SK-N-SH treated with all-trans-retinoic acid at 6 μM for 48 hours (cell line): ENCODE data around the gene ZBTB7B.

ENCODE experiments used
- ATAC-seq: fragments of 200-7000 bp; cut with Tn5 transposase; 3 replicates; pipeline ENCODE4 v1.9.1; 2020; ENCODE audit warnings: mild to moderate bottlenecking, moderate library complexity
- ARNTL ChIP-seq: fragments of 450-650 bp; formaldehyde crosslinking; IDR thresholded peaks from 2 replicates; pipeline ENCODE4 v1.5.0; 2020; ENCODE audit warnings: low read depth, mild to moderate bottlenecking, moderate library complexity, borderline replicate concordance
- CREB5 ChIP-seq: fragments of 250-450 bp; sonication (Bioruptor Pico); IDR thresholded peaks from 2 replicates; pipeline ENCODE4 v1.5.1; 2020; ENCODE audit warnings: low read depth, mild to moderate bottlenecking, moderate library complexity
- CSDC2 ChIP-seq: fragments of 250-450 bp; sonication (Bioruptor Pico); IDR thresholded peaks from 2 replicates; pipeline ENCODE4 v1.5.0; 2020; ENCODE audit warnings: mild to moderate bottlenecking, moderate library complexity
- CSRNP3 ChIP-seq: fragments of 250-450 bp; sonication (Bioruptor Pico); IDR thresholded peaks from 2 replicates; pipeline ENCODE4 v1.5.1; 2021; ENCODE audit warnings: mild to moderate bottlenecking, moderate library complexity
- GLIS3 ChIP-seq: fragments of 250-450 bp; sonication (Bioruptor Pico); IDR thresholded peaks from 2 replicates; pipeline ENCODE4 v1.5.0; 2020; ENCODE audit warnings: mild to moderate bottlenecking, moderate library complexity
- ISL1 ChIP-seq: fragments of 250-450 bp; sonication (Bioruptor Pico); IDR thresholded peaks from 2 replicates; pipeline ENCODE4 v2.1.2; 2022; ENCODE audit warnings: mild to moderate bottlenecking, moderate library complexity
- OSR1 ChIP-seq: fragments of 250-450 bp; sonication (Bioruptor Pico); IDR thresholded peaks from 2 replicates; pipeline ENCODE4 v1.8.0; 2022; ENCODE audit warnings: moderate library complexity, mild to moderate bottlenecking, inconsistent platforms
- PATZ1 ChIP-seq: fragments of 250-450 bp; sonication (Bioruptor Pico); IDR thresholded peaks from 2 replicates; pipeline ENCODE4 v1.8.0; 2020; ENCODE audit warnings: mild to moderate bottlenecking, moderate library complexity, borderline replicate concordance
- POU6F1 ChIP-seq: fragments of 250-450 bp; sonication (Bioruptor Pico); IDR thresholded peaks from 2 replicates; pipeline ENCODE4 v1.8.0; 2021; ENCODE audit warnings: low read depth, mild to moderate bottlenecking, moderate library complexity, borderline replicate concordance
- PPARA ChIP-seq: fragments of 250-450 bp; sonication (Bioruptor Pico); IDR thresholded peaks from 2 replicates; pipeline ENCODE4 v1.5.0; 2020; ENCODE audit warnings: mild to moderate bottlenecking, borderline replicate concordance
- RARB ChIP-seq: fragments of 250-450 bp; sonication (Bioruptor Pico); IDR thresholded peaks from 2 replicates; pipeline ENCODE4 v1.8.0; 2021; ENCODE audit warnings: mild to moderate bottlenecking, moderate library complexity
- SNAI2 ChIP-seq: fragments of 250-450 bp; sonication (Bioruptor Pico); IDR thresholded peaks from 2 replicates; pipeline ENCODE4 v1.5.0; 2020; ENCODE audit warnings: mild to moderate bottlenecking, moderate library complexity
- TCF4 ChIP-seq: fragments of 250-450 bp; sonication (Bioruptor Pico); IDR thresholded peaks from 2 replicates; pipeline ENCODE4 v1.8.0; 2021; ENCODE audit warnings: mild to moderate bottlenecking, moderate library complexity, borderline replicate concordance
- TSHZ2 ChIP-seq: fragments of 250-450 bp; sonication (Bioruptor Pico); IDR thresholded peaks from 2 replicates; pipeline ENCODE4 v1.5.0; 2020; ENCODE audit warnings: mild to moderate bottlenecking, moderate library complexity
- ZC3H10 ChIP-seq: fragments of 250-450 bp; sonication (Bioruptor Pico); IDR thresholded peaks from 2 replicates; pipeline ENCODE4 v1.5.1; 2021; ENCODE audit warnings: mild to moderate bottlenecking, moderate library complexity
- ZFP3 ChIP-seq: fragments of 250-450 bp; sonication (Bioruptor Pico); IDR thresholded peaks from 2 replicates; pipeline ENCODE4 v1.5.0; 2020; ENCODE audit warnings: mild to moderate bottlenecking, moderate library complexity
- ZFP30 ChIP-seq: fragments of 450-650 bp; formaldehyde crosslinking; IDR thresholded peaks from 2 replicates; pipeline ENCODE4 v1.5.0; 2022; ENCODE audit warnings: mild to moderate bottlenecking, moderate library complexity
- ZNF565 ChIP-seq: fragments of 450-650 bp; formaldehyde crosslinking; conservative IDR thresholded peaks from 2 replicates; pipeline ENCODE4 v1.5.0; 2020; ENCODE audit warnings: low read depth, mild to moderate bottlenecking, moderate library complexity
- ZNF70 ChIP-seq: fragments of 450-650 bp; formaldehyde crosslinking; IDR thresholded peaks from 2 replicates; pipeline ENCODE4 v1.5.0; 2020; ENCODE audit warnings: mild to moderate bottlenecking, moderate library complexity

ZBTB7B gene

GRCh38 chr1:154978360-154978759, 24.2 kb upstream of the ZBTB7B start:
- ATAC-seq: no peak

GRCh38 chr1:154982341-154982740, 20.3 kb upstream of the ZBTB7B start:
- no peak for ATAC-seq
- TF ChIP-seq ZFP30 (CRISPR knock-in tag): no peak
- no peak for TF ChIP-seq CSRNP3
- TF ChIP-seq CREB5: no peak
- no peak for TF ChIP-seq ARNTL (CRISPR knock-in tag)
- TF ChIP-seq SNAI2: no peak
- no peak for TF ChIP-seq ZNF70
- no peak for TF ChIP-seq OSR1
- no peak for TF ChIP-seq ZNF565
- no peak for TF ChIP-seq POU6F1
- TF ChIP-seq GLIS3 (CRISPR knock-in tag): no peak

More at GRCh38 chr1:154978360-154978759, 24.2 kb upstream of the ZBTB7B start:
- TF ChIP-seq TSHZ2 (peak; percentile 71; the same call in 1 of the 2 replicates), ARNTL (CRISPR knock-in tag) (no peak), TCF4 (CRISPR knock-in tag) (peak; percentile 98; the same call in 1 of the 2 replicates), POU6F1 (no peak)

- ATAC-seq: peak; percentile 100
- no peak for TF ChIP-seq RARB (CRISPR knock-in tag)
- no peak for TF ChIP-seq ZC3H10
- TF ChIP-seq ARNTL (CRISPR knock-in tag): no peak
- no peak for TF ChIP-seq TCF4 (CRISPR knock-in tag)
- no peak for TF ChIP-seq POU6F1
- TF ChIP-seq PATZ1 (CRISPR knock-in tag): no peak
- TF ChIP-seq TSHZ2: no peak
- no peak for TF ChIP-seq ZFP3 (CRISPR knock-in tag)
- TF ChIP-seq PPARA (CRISPR knock-in tag): no peak
- no peak for TF ChIP-seq ISL1 (CRISPR knock-in tag)
- TF ChIP-seq CSDC2 (CRISPR knock-in tag): no peak
- no peak for TF ChIP-seq ZFP30 (CRISPR knock-in tag)
- TF ChIP-seq SNAI2: no peak
- no peak for TF ChIP-seq ZNF70
These were observed 19.5 kb upstream of the ZBTB7B start, which contains the start of gene FLAD1 for GRCh38 chr1:154982897-154983648. FLAD1 (plus strand) TSS chr1:154983344; CDS start chr1:154983695, 351 bp downstream.
